Lung (tissue), 12 donors: ENCODE results near the gene RABGGTA. TPM values are rescaled to one million over a fixed set of nuclear protein-coding genes. Genes with fewer than 3 reads are reported as not detected.

Experiments used
- ATAC-seq: fragments of 200-7000 bp; cut with Tn5 transposase; one replicate; pipeline ENCODE4 v1.9.1; 2020; ENCODE audit warnings: moderate number of reproducible peaks; ENCODE audit not compliant: insufficient read depth, low FRiP score
- DNase-seq, 3 donors: peaks; one replicate each; pipeline ENCODE4 v3.0.0-alpha.2; 2013 to 2017
- H3K27ac ChIP-seq, 2 donors: one replicate each; pipeline ENCODE4 v1.5.1; 2013; ENCODE audit warnings: mild to moderate bottlenecking in 2 of 2, moderate library complexity in 2 of 2, control low read depth in 1 of 2, inconsistent platforms in 1 of 2, low read depth in 1 of 2, low read length in 1 of 2
- H3K27me3 ChIP-seq, 3 donors: one replicate each; pipeline ENCODE4 v1.5.1; 2013; ENCODE audit warnings: low read length in 2 of 3; ENCODE audit not compliant: control insufficient read depth in 3 of 3, insufficient read depth in 3 of 3
- H3K36me3 ChIP-seq, 4 donors: one replicate each; pipeline ENCODE4 v1.5.1; 2013; ENCODE audit warnings: low read length in 4 of 4, mild to moderate bottlenecking in 1 of 4, moderate library complexity in 1 of 4; ENCODE audit not compliant: control insufficient read depth in 4 of 4, insufficient read depth in 4 of 4
- H3K4me1 ChIP-seq, 5 donors: one replicate each; pipeline ENCODE4 v1.5.1; 2013; ENCODE audit warnings: low read length in 5 of 5, mild to moderate bottlenecking in 2 of 5, moderate library complexity in 1 of 5; ENCODE audit not compliant: control insufficient read depth in 5 of 5, insufficient read depth in 5 of 5
- H3K4me3 ChIP-seq: one replicate; pipeline ENCODE4 v1.5.1; 2013; ENCODE audit warnings: mild to moderate bottlenecking, control low read depth, moderate library complexity
- H3K9ac ChIP-seq, 2 donors: one replicate each; pipeline ENCODE4 v1.5.1; 2013; ENCODE audit warnings: low read length in 2 of 2, control low read depth in 1 of 2; ENCODE audit not compliant: insufficient read depth in 1 of 2
- H3K9me3 ChIP-seq, 4 donors: one replicate each; pipeline ENCODE4 v1.5.1; 2013; ENCODE audit warnings: low read length in 3 of 4, mild to moderate bottlenecking in 1 of 4, moderate library complexity in 1 of 4; ENCODE audit not compliant: control insufficient read depth in 4 of 4, insufficient read depth in 3 of 4
- CTCF ChIP-seq: IDR thresholded peaks from 2 replicates; pipeline ENCODE4 v1.5.1; 2012; ENCODE audit warnings: mild to moderate bottlenecking; ENCODE audit errors: control extremely low read depth, extremely low read depth
- WGBS, 2 donors: extraction: QIAGEN DNeasy Blood & Tissue Kit; methylation state at CpG; one replicate each; pipeline ENCODE4 v1.1.7; 2013; 5-methylcytosine and 5-hydroxymethylcytosine counted together
- polyA plus RNA-seq, 2 donors: library from polyadenylated mRNA; stranded (reverse); fragments of 200-250 nt; gene quantifications; one replicate each; pipeline ENCODE4 v1.2.1, GENCODE V29; 2013
- total RNA-seq, 2 donors: library from RNA; depleted of rRNA in 1 of 2; stranded (reverse); fragments of >200 nt in 1 of 2; gene quantifications; one replicate each; pipeline ENCODE4 v1.2.1, GENCODE V29; 2014 to 2021
- donor health status: control.
- donor health status: control.
- donor health status: Bipolar disorder and iron deficiency.
- donor health status: healthy.
- donor health status: DM: yes; HTN: yes; CAD: no.

Gene RABGGTA
- total and polyA plus RNA-seq, 4 donors, result 19.7 to 55.8 (median 42.9) TPM

GRCh38 chr14:24281636-24282035 is 10.2 kb upstream of the RABGGTA start:
- WGBS, 2 donors, result 71 to 83% methylated on average over 7 of the region's 7 CpGs
- no peaks in the 10 kb centered on the region for H3K36me3 ChIP-seq
- H3K9ac ChIP-seq, result no peak overlapping the region
- no peak for DNase-seq
- no peak overlapping the region for H3K4me3 ChIP-seq
- TF ChIP-seq CTCF, result no peak
- no peak overlapping the region for H3K27ac ChIP-seq
- no peaks in the 10 kb centered on the region for H3K9me3 ChIP-seq
- peaks cover 0 to 5% (median 0%) of the 10 kb centered on the region in 5 donors for H3K4me1 ChIP-seq
- H3K27me3 ChIP-seq, result no peaks in the 10 kb centered on the region
- ATAC-seq, result no peak

DNA sequence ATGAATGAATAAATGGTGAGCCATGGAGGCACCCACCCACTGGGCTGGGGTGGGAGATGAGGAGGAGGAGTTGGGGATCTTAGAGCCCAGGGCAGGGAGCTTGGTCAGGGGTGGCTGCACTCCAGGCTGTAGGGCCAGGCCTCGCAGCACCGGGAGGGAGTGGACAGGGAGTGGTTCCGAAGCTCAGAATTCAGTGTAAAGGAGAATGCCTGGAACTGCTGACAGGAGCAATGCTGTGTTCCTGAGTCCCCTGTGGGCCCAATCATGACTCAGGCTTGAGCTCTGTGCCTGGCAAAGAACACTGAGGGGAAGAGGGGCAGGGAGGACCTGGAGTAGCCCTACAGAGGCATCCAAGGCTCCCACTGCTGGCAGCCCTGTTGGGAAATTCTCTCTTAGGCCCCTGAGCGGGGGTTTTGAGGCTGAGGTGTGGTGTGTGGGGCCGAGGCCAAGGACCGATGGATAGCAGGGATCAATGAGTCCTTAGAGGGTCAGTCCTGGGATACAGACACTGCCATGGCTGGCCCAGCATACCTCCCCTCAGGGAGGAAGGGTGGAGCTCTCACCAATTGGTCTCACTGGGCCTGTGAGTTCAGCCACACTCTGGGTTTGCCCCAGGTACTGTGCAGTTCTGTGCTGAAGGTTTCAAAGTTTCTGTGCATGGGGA is 9.5 kb upstream of the RABGGTA start:
- TF ChIP-seq CTCF, result no peak
- Histone ChIP-seq H3K36me3 (no peaks in the 10 kb centered on the region), H3K4me3 (no peak overlapping the region), H3K27ac (peak overlapping the region in 1 of 2 donors; percentile 56), H3K9me3 (no peaks in the 10 kb centered on the region), H3K27me3 (no peaks in the 10 kb centered on the region), H3K4me1 (peaks cover 0 to 5% (median 0%) of the 10 kb centered on the region in 5 donors), H3K9ac (no peak overlapping the region)
- WGBS, 2 donors, result 84 to 96% methylated on average over 6 of the region's 6 CpGs
- DNase-seq, result no peak
- ATAC-seq, result no peak

DNA sequence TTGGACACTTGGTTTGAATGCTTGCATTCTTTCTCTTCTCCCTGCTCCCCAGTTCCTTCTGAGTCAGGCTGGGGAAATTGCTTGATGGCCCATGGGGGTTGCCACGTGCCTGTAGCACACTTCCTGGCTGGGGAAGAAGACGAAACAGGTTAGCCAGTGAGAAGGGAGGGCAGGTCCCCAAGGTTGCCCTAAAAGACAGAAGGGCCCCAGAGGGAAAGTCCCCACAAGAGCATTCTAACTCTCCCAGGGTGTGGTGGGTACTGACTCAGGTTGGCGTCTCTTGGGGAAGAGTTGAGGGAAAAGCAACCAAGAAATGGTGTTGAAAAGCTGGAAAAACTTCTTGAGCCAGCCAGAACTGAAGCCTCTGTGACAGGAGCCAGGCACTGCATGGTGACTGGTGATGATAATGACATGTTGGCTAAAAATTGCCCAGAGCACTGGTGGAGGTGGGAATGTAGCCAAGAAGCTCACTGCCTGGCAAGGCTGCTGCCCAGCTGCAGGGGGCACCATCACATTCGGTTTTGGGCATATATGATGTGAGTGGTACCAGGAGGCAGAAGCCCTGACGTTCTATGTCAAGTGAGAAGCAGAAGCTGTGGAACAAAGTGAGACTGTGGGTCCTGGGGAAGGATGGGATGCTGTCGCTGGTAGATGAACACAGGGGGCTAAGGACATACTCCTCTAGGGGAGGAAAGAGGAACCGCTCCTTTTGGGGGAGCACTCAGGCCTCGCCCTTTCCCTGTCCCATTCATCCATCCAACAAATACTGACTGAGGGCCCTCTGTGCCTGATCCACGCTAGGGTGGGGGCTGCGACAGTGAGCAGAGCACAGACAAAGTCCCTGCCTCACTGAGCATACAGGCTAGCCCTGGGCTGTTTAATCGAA is 8.1 kb upstream of the RABGGTA start:
- Histone ChIP-seq H3K27ac (peak overlapping the region in 1 of 2 donors; percentile 81), H3K4me1 (peaks cover 0 to 5% (median 0%) of the 10 kb centered on the region in 5 donors)
- no peak for ATAC-seq

More for the DNA sequence above, 8.1 kb upstream of the RABGGTA start:
- H3K36me3 ChIP-seq, result no peaks in the 10 kb centered on the region
- H3K9me3 ChIP-seq, result no peaks in the 10 kb centered on the region
- no peak overlapping the region for H3K9ac ChIP-seq
- H3K4me3 ChIP-seq, result no peak overlapping the region
- H3K27me3 ChIP-seq, result no peaks in the 10 kb centered on the region
- DNase-seq, result no peak
- no peak for TF ChIP-seq CTCF
- WGBS, 2 donors, result 58 to 73% methylated on average over 11 of the region's 11 CpGs
